Measurements from ENCODE around the gene ADAMTS7.
"Not testable (repeated sequence)": the region's sequence is repeated elsewhere in the genome, so short reads cannot be mapped to it uniquely, and the experiment has no call there.

Gene ADAMTS7

GRCh38 chr15:78831229-78832207, 20.3 kb upstream of the ADAMTS7 start:
- FAIRE-seq: no peak

- FAIRE-seq: no peak
Measured at GRCh38 chr15:78830514-78831228, 19.4 kb upstream of the ADAMTS7 start.

GRCh38 chr15:78828920-78829319, 17.7 kb upstream of the ADAMTS7 start:
- no peak for FAIRE-seq

- FAIRE-seq: no peak
Measured at GRCh38 chr15:78822514-78822913, 11.2 kb upstream of the ADAMTS7 start.

- FAIRE-seq: no peak
Measured at GRCh38 chr15:78811825-78812183, 540 bp upstream of the ADAMTS7 start.

- FAIRE-seq: no peak
Measured at GRCh38 chr15:78810362-78811123, 721 bp downstream of the ADAMTS7 start.

GRCh38 chr15:78810003-78810361, 1.3 kb downstream of the ADAMTS7 start:
- FAIRE-seq: no peak

GRCh38 chr15:78808550-78808949, 2.7 kb downstream of the ADAMTS7 start:
- no peak for FAIRE-seq

GRCh38 chr15:78807359-78807758, 3.9 kb downstream of the ADAMTS7 start:
- no peak for FAIRE-seq

- no peak for FAIRE-seq
Measured at GRCh38 chr15:78804391-78804792, 6.9 kb downstream of the ADAMTS7 start.

- no peak for FAIRE-seq
Measured at GRCh38 chr15:78800806-78801205, 10.5 kb downstream of the ADAMTS7 start.

- no peak for FAIRE-seq
Measured at GRCh38 chr15:78800189-78800588, 11.1 kb downstream of the ADAMTS7 start.

GRCh38 chr15:78799102-78799501, 12.2 kb downstream of the ADAMTS7 start:
- not testable (repeated sequence) for FAIRE-seq

- FAIRE-seq: not testable (repeated sequence)
Measured at GRCh38 chr15:78798355-78798754, 12.9 kb downstream of the ADAMTS7 start.

GRCh38 chr15:78797951-78798350, 13.3 kb downstream of the ADAMTS7 start:
- FAIRE-seq: no peak

- FAIRE-seq: no peak
Measured at GRCh38 chr15:78796510-78796909, 14.8 kb downstream of the ADAMTS7 start.

GRCh38 chr15:78795043-78795442, 16.2 kb downstream of the ADAMTS7 start:
- FAIRE-seq: no peak

- FAIRE-seq: not testable (repeated sequence)
Measured at GRCh38 chr15:78794446-78794845, 16.8 kb downstream of the ADAMTS7 start.

- no peak for FAIRE-seq
Measured at GRCh38 chr15:78791357-78791756, 19.9 kb downstream of the ADAMTS7 start.

GRCh38 chr15:78790027-78790426, 21.2 kb downstream of the ADAMTS7 start:
- no peak for FAIRE-seq

GRCh38 chr15:78789615-78790014, 21.6 kb downstream of the ADAMTS7 start:
- FAIRE-seq: no peak

- no peak for FAIRE-seq
Measured at GRCh38 chr15:78788016-78788660, 23.1 kb downstream of the ADAMTS7 start.

GRCh38 chr15:78782402-78782801, 28.9 kb downstream of the ADAMTS7 start:
- FAIRE-seq: not testable (repeated sequence)

All from A204.1 (cell line).